ENCODE results near the gene NUBPL.
"Not testable (repeated sequence)": the region's sequence is repeated elsewhere in the genome, so short reads cannot be mapped to it uniquely, and the experiment has no call there.

Gene NUBPL

GRCh38 chr14:31677630-31678029 is 116.4 kb downstream of the NUBPL start:
- no peak for DNase-seq (ENCODE audit: low spot score)

GRCh38 chr14:31678421-31679249 is 117.4 kb downstream of the NUBPL start:
- no peak for DNase-seq (ENCODE audit: low spot score)

- no peak for DNase-seq (ENCODE audit: low spot score)
These were observed 121.6 kb downstream of the NUBPL start for GRCh38 chr14:31682768-31683167.

- DNase-seq (ENCODE audit: low spot score) = no peak
These were observed 126.5 kb downstream of the NUBPL start for GRCh38 chr14:31687726-31688125.

GRCh38 chr14:31690056-31690455 is 128.9 kb downstream of the NUBPL start:
- no peak for DNase-seq (ENCODE audit: low spot score)

- no peak for DNase-seq (ENCODE audit: low spot score)
These were observed 131.2 kb downstream of the NUBPL start for GRCh38 chr14:31692376-31692781.

DNA sequence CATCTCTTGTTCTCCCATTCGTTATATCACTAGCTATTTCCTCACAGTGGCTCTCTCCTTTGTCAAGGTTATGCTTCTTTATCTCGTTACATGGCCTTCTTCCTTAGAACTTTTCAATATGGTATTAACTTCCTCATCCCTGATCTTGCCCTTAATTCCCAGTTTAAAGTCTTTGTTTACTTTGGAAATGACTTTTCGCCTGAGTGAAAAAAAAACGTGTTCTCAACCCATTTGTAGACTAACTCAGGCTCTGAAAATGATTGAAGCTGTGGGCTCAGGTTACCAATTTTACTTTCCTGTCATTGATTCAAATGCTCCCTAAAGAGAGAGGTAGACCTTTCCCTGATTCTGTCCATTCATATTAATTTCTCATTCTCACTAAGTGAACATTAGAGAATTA is 135.2 kb downstream of the NUBPL start:
- DNase-seq (ENCODE audit: low spot score) = no peak

DNA sequence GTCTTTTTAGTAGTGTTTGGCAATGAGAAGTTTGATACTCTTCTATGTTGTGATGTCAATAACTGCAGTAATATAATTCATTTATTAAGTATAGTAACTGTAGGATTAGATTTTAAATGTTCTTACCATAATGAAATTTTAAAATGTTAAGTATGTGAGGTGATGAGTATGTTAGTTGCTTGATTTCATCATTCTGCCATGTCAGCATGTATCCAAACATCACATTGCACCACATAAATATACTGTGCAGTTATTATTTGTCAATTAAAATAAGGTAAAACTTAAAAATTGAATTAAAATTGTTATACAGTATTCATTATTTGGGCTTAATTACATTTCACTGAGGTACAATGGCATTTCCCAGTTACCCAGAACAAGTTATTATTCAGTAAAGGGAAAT is 138.6 kb downstream of the NUBPL start:
- no peak for DNase-seq (ENCODE audit: low spot score)

GRCh38 chr14:31700282-31701074 is 139.3 kb downstream of the NUBPL start:
- no peak for DNase-seq (ENCODE audit: low spot score)

GRCh38 chr14:31702130-31702529 is 140.9 kb downstream of the NUBPL start:
- no peak for DNase-seq (ENCODE audit: low spot score)

DNA sequence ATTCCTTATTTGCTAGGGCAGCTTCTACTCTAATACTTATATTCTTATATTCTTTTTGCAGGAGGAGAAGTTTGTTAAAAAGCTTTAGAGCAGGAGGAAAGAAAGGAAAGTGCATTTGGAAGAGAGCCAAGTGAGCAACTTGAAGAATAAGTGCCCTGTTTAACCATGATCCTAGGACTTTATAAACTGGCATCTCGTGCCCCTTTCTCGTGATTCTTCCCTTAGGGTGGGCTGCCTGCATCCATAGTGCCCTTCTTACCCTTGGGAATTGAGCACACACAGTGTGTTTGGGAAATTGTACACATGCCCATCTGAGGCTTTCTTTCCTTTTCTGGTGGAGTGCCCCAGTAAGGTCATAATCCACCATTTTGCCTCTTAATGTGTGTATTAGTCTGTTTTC is 141.9 kb downstream of the NUBPL start:
- no peak for DNase-seq (ENCODE audit: low spot score)

- DNase-seq (ENCODE audit: low spot score) = no peak
These were observed 144.5 kb downstream of the NUBPL start for GRCh38 chr14:31705731-31706130.

DNA sequence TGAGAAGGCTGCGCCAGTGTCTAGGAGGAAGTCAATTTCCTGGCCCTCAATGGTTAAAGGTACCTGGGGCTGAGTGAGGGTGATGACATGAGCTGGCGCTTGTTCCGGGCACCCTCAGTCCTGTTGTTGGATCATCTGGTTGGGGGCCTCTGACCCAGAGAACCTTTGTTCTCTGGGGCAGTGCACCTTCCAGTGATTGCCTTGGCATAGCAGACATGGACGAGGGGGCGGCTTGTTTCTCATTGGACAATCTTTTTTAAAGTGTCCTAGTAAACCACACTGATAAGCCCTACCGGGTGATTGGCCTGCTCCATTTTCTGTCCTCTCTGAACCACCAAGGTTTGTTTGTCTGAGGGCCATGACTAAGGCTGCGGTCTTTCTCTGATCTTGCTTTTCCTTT is 147.5 kb downstream of the NUBPL start:
- not testable (repeated sequence) for DNase-seq (ENCODE audit: low spot score)

GRCh38 chr14:31712244-31713127 is 151.3 kb downstream of the NUBPL start:
- no peak for DNase-seq (ENCODE audit: low spot score)

DNA sequence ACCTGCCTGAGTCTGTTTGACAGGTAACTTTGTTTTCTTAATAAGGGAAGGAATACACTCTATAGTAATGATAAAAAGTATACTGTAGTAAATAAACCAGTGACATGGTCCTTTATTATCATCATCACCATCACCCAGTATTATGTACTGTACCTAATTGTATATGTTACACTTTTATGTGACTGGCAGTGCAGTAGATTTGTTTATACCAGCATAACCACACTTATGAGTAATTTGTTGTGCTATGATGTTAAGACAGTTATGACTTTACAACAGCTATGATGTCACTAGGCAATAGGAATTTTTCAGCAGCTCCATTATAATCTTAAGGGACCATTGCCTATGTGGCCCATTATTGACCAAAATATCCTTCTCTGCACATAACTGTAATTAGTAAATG is 155.0 kb downstream of the NUBPL start:
- no peak for DNase-seq (ENCODE audit: low spot score)

- DNase-seq (ENCODE audit: low spot score) = no peak
These were observed 156.3 kb downstream of the NUBPL start for GRCh38 chr14:31717294-31718085.

GRCh38 chr14:31718585-31718984 is 157.4 kb downstream of the NUBPL start:
- no peak for DNase-seq (ENCODE audit: low spot score)

DNA sequence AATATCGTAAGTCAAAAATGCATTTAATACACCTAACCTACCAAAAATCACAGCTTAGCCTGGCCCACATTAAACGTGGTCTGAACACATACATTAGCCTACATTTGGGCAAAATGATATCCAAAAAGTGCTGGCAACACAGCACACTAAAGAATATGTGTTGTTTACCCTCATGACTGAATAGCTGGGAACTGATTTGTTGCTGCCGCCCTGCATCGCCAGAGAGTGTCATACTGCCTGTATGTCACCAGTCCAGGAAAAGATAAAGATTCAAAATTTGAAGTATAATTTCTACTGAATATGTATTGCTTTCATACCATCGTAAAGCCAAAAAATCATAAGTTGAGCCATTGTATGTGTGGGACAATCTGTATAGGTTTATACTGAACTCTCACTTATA is 157.8 kb downstream of the NUBPL start:
- DNase-seq (ENCODE audit: low spot score) = no peak

- no peak for DNase-seq (ENCODE audit: low spot score)
These were observed 165.1 kb downstream of the NUBPL start for GRCh38 chr14:31726337-31726736.

GRCh38 chr14:31727797-31728196 is 166.6 kb downstream of the NUBPL start:
- no peak for DNase-seq (ENCODE audit: low spot score)

DNA sequence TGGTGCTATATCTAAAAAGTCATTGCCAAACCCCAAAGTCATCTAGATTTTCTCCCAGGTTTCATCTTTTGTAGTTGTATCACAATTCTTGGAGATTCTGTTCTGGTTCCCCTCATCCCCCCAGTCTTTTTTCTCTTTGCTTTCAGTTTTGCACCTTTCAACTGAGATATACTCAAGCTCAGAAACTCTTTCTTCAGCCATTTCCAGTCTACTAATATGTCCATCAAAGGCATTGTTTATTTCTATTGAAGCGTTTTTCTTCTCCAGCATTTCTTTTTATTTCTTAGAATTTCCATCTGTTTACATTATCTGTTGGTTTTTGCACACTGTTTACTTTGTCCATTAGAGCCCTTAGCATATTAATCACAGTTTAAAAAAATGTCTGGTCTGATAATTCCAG is 179.5 kb downstream of the NUBPL start:
- no peak for DNase-seq (ENCODE audit: low spot score)

DNA sequence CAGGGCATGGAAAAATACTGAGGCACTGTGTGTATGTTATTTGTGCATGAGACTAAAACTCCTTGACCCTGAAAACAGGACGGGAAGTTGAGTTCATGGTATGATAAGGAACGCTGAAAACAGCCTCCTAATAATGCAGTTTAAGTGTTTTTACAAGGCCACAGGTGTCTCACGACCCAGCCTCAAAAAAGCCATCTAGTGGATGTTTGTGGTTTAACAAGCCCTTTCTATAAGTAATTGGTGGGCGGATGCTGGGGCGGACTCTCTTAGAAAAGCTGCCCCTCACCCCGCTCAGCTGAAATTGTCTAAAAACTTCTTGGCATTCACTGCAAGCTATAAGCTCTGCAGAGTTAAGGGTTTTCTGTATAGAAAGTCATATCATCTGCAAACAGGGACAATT is 184.5 kb downstream of the NUBPL start:
- no peak for DNase-seq (ENCODE audit: low spot score)

Measured in cerebellar cortex (tissue), 1 donor.